Psoas muscle (tissue), 8 donors: ENCODE results near the gene TJP1. TPM values are rescaled to one million over a fixed set of nuclear protein-coding genes. Genes with fewer than 3 reads are reported as not detected.

Source experiments
- ATAC-seq, 4 donors: fragments of 200-7000 bp; cut with Tn5 transposase; one replicate each; pipeline ENCODE4 v1.9.1; 2020; ENCODE audit warnings: moderate library complexity in 3 of 4, mild to moderate bottlenecking in 2 of 4
- DNase-seq, 2 donors: peaks; one replicate each; pipeline ENCODE4 v3.0.0-alpha.2; 2020
- H3K27ac ChIP-seq: fragments of 200-600 bp; one replicate; pipeline ENCODE4 v1.8.0; 2022
- H3K27me3 ChIP-seq, 3 donors: fragments of 200-600 bp in 1 of 3; one replicate each; pipeline versions ENCODE4 v1.6.1 to v1.8.0; 2013 to 2022; ENCODE audit warnings: low read length in 2 of 3, mild to moderate bottlenecking in 2 of 3, moderate library complexity in 1 of 3; ENCODE audit not compliant: insufficient read depth in 3 of 3
- H3K36me3 ChIP-seq, 2 donors: fragments of 200-600 bp in 1 of 2; one replicate each; pipeline versions ENCODE4 v1.6.1 to v1.8.0; 2013 to 2022; ENCODE audit warnings: low read depth in 1 of 2, mild to moderate bottlenecking in 1 of 2, moderate library complexity in 1 of 2; ENCODE audit not compliant: insufficient read depth in 1 of 2
- H3K4me1 ChIP-seq: fragments of 200-600 bp; one replicate; pipeline ENCODE4 v1.8.0; 2022
- H3K4me3 ChIP-seq: fragments of 200-600 bp; one replicate; pipeline ENCODE4 v1.8.0; 2022; ENCODE audit warnings: mild to moderate bottlenecking
- H3K9me3 ChIP-seq: fragments of 200-600 bp; one replicate; pipeline ENCODE4 v1.8.0; 2022
- WGBS, 3 donors: extraction: QIAGEN DNeasy Blood & Tissue Kit; methylation state at CpG; one replicate each; pipeline versions ENCODE4 v1.1.6 to v1.1.7; 2013; 5-methylcytosine and 5-hydroxymethylcytosine counted together
- intact Hi-C, 2 donors: fragments of 100-400 bp; cut with DNase I; formaldehyde crosslinking; loops; one replicate each; pipeline versions ENCODE4 v1.11.0 to v1.14.2; 2022
- polyA plus RNA-seq, 3 donors: library from polyadenylated mRNA; stranded (reverse); fragments of 200-250 nt; gene quantifications; one replicate each; pipeline ENCODE4 v1.2.3, GENCODE V29; 2013
- total RNA-seq, 4 donors: library from RNA; stranded (reverse); fragmentation: NEBNext Ultra II Directional in 2 of 4; extraction: Animal tissue kit (Norgen Biotek cat#: 25700) in 2 of 4; gene quantifications; one replicate each; pipeline versions ENCODE4 v1.2.1 to v1.2.4, GENCODE V29; 2021 to 2023
- TF ChIP-seq, protein P1 (sequence below): fragments of 200-600 bp; IDR thresholded peaks from one replicate; pipeline ENCODE4 v1.8.0; 2022; ENCODE audit warnings: antibody characterized with exemption
- donor health status: healthy with polysubstance abuse.
- donor health status: DM: no; HTN: no; CAD: no; lungs with moderate emphysema.
- donor health status: Bipolar disorder and iron deficiency.
- donor health status: healthy.
- donor health status: DM: yes; HTN: yes; CAD: no.
- donor health status: DM: no; HTN: no; CAD: no.
- donor health status: DM: no; HTN: no; CAD: no.
- donor health status: DM: yes; HTN: yes; CAD: no.

TJP1 gene
- total and polyA plus RNA-seq, 7 donors: 8.6 to 49.9 (median 32.6) TPM

DNA sequence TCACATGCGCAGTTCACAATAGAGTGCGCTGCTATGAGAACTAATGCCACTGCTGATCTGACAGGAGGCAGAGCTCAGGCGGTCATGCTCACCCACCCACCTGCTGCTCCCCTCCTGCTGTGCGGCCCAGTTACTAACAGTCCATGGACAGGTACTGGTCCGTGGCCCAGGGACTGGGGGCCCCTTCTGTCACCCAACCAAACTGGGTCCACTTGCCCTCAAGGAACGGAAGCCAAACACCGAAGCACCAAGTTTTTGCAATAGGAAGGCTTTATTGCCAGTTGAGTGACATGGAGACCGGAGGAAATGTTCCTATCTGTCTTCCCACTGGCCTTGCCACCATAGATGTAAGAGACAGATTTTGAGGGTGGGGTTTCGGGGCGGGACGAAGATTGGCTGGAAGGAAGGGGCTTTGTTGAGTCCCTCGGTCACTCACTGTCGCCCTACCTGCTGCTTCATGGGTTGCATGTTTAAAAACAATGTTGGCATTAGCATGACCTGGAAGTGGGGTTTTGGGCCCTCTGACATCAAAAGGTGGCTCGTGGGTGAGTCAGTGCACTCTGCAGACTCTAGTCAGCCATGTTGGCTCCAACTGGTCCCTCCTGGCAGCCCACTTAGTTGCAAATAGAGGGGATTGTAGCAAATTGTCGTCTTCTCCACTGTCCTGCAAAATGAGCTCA lies 141.0 kb downstream of the TJP1 start:
- Histone ChIP-seq H3K4me1 (no peaks in the 10 kb centered on the region), H3K36me3 (no peaks in the 10 kb centered on the region), H3K4me3 (no peak overlapping the region), H3K9me3 (no peaks in the 10 kb centered on the region), H3K27me3 (peaks cover 0 to 6% (median 0%) of the 10 kb centered on the region in 3 donors), H3K27ac (no peak overlapping the region)
- ATAC-seq (no peak), DNase-seq (no peak)
- 92 to 94% (median 93%) methylated on average over 15 of the region's 15 CpGs for WGBS, 3 donors
- TF ChIP-seq, protein P1, sequence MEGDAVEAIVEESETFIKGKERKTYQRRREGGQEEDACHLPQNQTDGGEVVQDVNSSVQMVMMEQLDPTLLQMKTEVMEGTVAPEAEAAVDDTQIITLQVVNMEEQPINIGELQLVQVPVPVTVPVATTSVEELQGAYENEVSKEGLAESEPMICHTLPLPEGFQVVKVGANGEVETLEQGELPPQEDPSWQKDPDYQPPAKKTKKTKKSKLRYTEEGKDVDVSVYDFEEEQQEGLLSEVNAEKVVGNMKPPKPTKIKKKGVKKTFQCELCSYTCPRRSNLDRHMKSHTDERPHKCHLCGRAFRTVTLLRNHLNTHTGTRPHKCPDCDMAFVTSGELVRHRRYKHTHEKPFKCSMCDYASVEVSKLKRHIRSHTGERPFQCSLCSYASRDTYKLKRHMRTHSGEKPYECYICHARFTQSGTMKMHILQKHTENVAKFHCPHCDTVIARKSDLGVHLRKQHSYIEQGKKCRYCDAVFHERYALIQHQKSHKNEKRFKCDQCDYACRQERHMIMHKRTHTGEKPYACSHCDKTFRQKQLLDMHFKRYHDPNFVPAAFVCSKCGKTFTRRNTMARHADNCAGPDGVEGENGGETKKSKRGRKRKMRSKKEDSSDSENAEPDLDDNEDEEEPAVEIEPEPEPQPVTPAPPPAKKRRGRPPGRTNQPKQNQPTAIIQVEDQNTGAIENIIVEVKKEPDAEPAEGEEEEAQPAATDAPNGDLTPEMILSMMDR: no peak
- intact Hi-C loops: no loop called here

DNA sequence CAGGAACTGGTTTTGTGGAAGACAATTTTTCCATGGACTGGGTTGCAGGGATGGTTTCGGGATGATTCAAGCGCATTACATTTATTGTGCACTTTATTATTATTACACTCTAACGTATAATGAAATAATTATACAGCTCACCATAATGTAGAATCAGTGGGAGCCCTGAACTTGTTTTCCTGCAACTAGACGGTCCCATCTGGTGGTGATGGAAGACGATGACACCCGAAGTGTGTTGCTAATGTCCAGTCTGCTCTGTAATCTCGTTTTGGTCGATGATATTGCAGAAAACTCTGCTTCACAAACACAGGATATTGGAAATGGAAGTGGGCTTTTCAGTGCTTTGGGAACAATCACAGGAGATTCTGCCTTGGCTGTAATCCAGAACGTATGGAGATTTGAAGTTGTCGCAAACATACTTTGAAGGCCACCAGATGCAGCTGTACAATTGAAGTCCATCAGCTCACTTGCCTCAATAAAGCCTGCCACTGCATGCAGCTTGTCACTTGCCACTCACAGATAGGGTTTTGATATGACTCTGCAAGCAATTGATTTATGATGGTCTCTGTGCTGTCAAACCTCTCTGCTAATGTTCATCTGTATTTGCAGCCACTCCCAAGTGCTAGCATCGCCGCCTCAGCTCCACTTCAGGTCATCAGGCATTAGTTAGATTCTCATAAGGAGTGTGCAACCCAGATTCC lies 141.7 kb downstream of the TJP1 start:
- ATAC-seq: no peak
- DNase-seq: no peak
- no peak overlapping the region for H3K27ac ChIP-seq
- H3K4me3 ChIP-seq: no peak overlapping the region
- intact Hi-C loops: no loop called here
- H3K4me1 ChIP-seq: no peaks in the 10 kb centered on the region
- H3K9me3 ChIP-seq: no peaks in the 10 kb centered on the region
- TF ChIP-seq, protein P1: no peak
- peaks cover 0 to 8% (median 0%) of the 10 kb centered on the region in 3 donors for H3K27me3 ChIP-seq
- H3K36me3 ChIP-seq: no peaks in the 10 kb centered on the region
- WGBS, 3 donors: 53 to 57% (median 53%) methylated on average over 12 of the region's 12 CpGs

DNA sequence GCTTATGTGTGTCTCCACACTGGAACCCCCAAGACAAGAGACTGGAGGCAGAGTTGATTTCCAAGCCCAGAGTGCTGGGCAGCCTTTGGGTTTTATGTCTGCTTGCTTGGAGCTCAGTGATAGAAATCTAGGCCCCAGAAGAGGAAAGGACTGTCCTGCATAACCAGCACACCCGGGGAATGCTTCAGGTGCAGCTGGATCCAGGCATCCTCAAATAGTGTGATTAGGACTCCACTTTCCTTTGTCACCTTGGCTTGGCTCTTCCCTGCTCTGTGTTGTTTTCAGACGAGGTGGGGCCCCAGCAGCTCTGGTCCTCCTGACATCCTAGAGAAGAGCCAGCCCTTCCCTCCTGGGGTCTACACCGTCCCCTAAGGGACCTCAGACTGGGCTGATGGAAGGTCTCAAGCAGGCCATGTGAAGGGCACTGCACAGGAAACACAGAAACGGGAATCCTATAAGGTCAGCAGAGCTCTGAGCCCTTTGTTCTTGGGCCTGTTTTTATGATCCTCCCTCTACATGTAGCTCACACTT lies 143.7 kb downstream of the TJP1 start:
- intact Hi-C loops: no loop called here
- WGBS, 3 donors: 81 to 86% (median 85%) methylated on average over 4 of the region's 4 CpGs
- Histone ChIP-seq H3K9me3 (no peaks in the 10 kb centered on the region), H3K27me3 (peaks cover 0 to 25% (median 8%) of the 10 kb centered on the region in 3 donors), H3K4me3 (no peak overlapping the region), H3K4me1 (no peaks in the 10 kb centered on the region), H3K36me3 (no peaks in the 10 kb centered on the region), H3K27ac (no peak overlapping the region)
- DNase-seq (no peak), ATAC-seq (no peak)
- TF ChIP-seq, protein P1: no peak

DNA sequence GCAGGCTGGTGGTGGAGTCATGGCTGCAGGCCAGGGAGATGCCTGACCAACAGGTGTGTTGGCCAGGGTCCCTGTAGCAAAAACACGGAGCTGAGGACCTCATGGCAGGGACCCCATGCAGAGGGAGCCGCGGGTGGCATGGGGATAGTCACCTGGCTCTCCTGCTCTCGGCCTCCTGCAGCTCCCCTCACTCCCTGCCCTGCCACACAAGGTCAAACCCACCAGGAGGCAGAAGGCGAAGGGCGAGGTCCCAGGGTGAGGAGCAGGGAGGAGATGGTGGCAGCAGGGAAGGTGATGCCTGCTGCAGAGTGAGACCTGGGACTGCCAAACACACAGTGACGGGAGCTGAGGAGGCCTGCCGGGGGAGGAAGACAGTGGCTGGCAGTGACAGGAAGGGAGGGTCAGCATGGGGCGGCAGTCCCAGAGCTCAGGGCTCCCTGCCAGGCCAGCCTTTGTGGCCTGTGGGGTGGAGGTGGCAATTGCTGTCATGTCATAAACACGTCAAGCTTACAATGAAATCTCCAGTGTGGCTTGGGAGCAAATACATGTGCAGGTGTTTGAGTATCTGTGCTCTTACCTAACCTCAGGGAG lies 144.3 kb downstream of the TJP1 start:
- Histone ChIP-seq H3K27me3 (peaks cover 0 to 30% (median 8%) of the 10 kb centered on the region in 3 donors), H3K4me3 (no peak overlapping the region), H3K4me1 (no peaks in the 10 kb centered on the region), H3K9me3 (no peaks in the 10 kb centered on the region), H3K36me3 (no peaks in the 10 kb centered on the region), H3K27ac (no peak overlapping the region)
- ATAC-seq: no peak
- TF ChIP-seq, protein P1: no peak
- WGBS, 3 donors: 69 to 75% (median 71%) methylated on average over 10 of the region's 10 CpGs
- no peak for DNase-seq
- intact Hi-C loops: no loop called here
